DOHH2 (cell line): ENCODE measurements around the gene CCDC69.

ENCODE experiments used
- CTCF ChIP-seq: fragments of 200-600 bp; sonication (generic); IDR thresholded peaks from one replicate; pipeline ENCODE4 v1.5.1; 2014; ENCODE audit warnings: antibody characterized with exemption, mild to moderate bottlenecking, low read depth, low read length; ENCODE audit not compliant: poor library complexity, severe bottlenecking
- EZH2phosphoT487 ChIP-seq: fragments of 200-600 bp; sonication (generic); IDR thresholded peaks from 2 replicates; pipeline ENCODE4 v1.6.1; 2017; ENCODE audit warnings: borderline replicate concordance, mild to moderate bottlenecking, antibody characterized with exemption, low read length, moderate library complexity, mixed read lengths

GRCh38 chr5:151233616-151234085 lies 9.8 kb upstream of the CCDC69 start:
- TF ChIP-seq CTCF (no peak), EZH2phosphoT487 (no peak)
